ENCODE measurements around the gene APLP1.
"Not testable (repeated sequence)": the region's sequence is repeated elsewhere in the genome, so short reads cannot be mapped to it uniquely, and the experiment has no call there.

APLP1 gene

DNA sequence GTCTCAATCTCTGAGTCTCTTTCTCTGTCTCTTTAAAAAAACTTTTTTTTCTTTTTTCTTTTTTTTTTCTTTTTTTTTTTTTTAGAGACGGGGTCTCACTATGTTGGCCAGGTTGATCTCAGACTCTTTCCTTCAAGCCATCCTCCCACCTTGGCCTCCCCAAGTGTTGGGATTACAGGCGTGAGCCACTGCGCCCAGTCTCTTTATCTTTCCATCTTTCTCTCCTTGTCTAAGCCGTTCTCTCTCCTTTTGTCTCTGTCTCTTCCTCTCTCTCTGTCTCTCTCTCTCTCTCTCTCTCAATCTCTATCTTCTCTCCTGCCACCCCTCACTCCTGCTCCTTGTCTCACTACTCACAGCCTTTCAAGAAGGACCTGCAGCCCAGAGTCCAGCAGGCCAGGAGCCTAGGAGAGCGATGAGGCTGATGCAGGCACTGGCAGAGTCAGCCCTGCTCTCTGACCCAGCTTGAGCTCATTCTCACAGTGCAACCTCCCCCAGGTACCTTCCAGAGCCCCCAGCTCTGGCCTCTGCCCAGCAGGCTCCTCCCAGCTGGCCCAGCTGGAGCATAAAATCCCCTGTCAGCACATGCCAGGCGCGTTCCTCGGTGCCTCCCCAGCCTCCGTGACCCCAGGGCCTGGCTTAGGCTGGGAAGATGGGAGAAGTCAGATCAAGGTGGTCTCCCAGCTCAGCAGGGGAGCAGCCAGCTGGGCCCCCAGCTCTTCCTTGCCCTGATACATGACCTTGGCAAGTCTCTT, 16.2 kb upstream of the APLP1 start, which contains the start of gene NPHS1:
Gene NPHS1, minus strand, starts transcription at position 476 of the 752 bp plus-strand sequence. CDS start 667 bp downstream, outside the sequence.
- DNase-seq (ENCODE audit: low read depth): no peak

GRCh38 chr19:35853038-35853756, 15.2 kb upstream of the APLP1 start:
- no peak for DNase-seq (ENCODE audit: low read depth)

DNA sequence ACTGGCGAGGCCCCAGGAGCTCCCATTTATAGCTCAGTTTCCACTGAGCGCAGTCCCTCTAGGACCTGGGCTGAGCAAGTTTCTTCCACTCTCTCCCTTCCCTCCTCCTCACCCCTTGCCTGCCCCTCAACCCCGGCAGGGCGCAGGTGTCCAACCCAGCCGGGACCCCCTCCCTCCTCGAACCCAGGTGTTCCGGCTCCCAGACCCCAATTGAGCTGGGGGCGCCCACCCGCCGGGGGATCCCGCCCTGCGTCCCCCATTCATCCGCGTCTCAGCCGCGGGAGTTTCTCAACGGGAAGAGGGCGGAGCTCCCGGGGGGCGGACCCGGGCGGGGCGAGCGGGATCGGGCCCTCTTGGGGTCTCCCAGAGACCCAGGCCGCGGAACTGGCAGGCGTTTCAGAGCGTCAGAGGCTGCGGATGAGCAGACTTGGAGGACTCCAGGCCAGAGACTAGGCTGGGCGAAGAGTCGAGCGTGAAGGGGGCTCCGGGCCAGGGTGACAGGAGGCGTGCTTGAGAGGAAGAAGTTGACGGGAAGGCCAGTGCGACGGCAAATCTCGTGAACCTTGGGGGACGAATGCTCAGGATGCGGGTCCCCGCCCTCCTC, 11.7 kb upstream of the APLP1 start, which contains the start of gene KIRREL2:
Gene KIRREL2, plus strand, starts transcription at position 366 of the 604 bp plus-strand sequence. Its CDS starts 209 bp downstream, at position 575.
- no peak for DNase-seq (ENCODE audit: low read depth)

DNA sequence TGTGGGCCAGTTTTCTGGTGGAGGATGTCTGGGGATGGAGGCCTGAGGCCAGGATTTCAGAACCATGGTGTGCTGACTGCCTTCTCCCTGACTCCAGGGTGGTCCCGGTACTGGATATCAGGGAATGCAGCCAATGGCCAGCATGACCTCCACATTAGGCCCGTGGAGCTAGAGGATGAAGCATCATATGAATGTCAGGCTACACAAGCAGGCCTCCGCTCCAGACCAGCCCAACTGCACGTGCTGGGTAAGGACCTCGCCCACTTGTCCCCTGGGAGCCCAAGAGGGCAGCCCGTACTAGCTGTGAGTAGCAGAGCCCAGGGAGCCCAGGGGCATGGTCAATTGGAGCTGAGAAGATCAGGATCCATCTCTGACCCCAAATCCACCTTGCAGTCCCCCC, 10.1 kb upstream of the APLP1 start:
- DNase-seq (ENCODE audit: low read depth): no peak

GRCh38 chr19:35859414-35859813, 9.0 kb upstream of the APLP1 start:
- DNase-seq (ENCODE audit: low read depth): no peak

DNA sequence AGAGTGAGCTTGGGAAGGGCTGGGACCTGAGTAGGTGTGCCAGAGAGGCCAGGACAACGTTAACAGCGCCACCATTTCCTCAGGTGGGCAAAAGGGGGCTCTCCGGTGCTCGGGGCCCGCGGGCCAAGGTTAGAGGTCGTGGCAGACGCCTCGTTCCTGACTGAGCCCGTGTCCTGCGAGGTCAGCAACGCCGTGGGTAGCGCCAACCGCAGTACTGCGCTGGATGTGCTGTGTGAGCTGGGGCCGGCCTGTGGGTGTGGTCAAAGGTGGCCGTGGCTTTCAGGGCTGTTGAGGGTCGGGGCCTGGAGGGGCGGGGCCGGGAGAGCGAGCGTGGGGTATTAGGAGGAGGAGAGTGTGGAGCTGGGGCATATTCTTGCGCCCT, 7.9 kb upstream of the APLP1 start:
- DNase-seq (ENCODE audit: low read depth): no peak

DNA sequence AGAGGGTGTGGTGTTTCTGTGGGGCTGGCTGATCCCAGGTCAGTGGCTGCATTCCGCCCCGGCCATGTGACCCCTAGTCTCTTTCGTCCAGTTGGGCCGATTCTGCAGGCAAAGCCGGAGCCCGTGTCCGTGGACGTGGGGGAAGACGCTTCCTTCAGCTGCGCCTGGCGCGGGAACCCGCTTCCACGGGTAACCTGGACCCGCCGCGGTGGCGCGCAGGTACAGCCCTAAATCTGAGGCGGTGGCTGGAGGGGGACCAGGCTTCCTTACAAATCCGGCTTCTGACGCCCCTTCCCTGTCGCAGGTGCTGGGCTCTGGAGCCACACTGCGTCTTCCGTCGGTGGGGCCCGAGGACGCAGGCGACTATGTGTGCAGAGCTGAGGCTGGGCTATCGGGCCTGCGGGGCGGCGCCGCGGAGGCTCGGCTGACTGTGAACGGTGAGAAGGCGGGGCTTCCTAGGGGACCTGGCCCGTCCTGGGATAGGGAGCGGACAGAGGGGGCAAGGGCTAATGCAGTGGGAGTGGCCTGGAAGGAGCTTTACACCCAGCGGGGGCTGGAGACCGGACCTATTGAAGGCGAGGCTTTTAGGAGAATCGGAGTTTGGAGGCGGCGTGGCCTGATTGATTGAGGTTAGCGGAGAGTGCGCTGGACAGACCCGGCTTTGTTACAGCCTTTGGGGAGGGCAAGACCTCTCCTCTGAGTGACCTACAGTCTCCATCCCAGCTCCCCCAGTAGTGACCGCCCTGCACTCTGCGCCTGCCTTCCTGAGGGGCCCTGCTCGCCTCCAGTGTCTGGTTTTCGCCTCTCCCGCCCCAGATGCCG, 7.3 kb upstream of the APLP1 start:
- DNase-seq (ENCODE audit: low read depth): no peak

- DNase-seq (ENCODE audit: low read depth): no peak
Observed at GRCh38 chr19:35861640-35862160, 6.7 kb upstream of the APLP1 start.

DNA sequence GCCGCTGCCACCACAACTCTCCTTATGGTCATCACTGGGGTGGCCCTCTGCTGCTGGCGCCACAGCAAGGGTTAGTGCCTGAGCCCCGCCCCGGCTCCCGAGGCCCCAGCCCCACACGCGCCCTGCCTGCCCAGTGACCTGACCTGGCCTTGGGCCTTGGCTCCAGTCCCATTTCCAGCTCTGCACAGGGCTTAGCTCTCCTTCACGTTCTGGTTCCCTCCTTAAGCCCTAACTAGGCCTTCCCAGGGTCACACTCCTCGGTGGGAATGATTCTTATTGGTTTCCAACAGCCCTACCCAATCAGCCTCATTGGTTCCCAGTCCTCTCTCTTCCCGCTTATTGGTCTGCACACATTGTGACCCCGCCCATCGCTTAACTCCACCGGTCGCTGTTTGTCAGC, 5.8 kb upstream of the APLP1 start:
- DNase-seq (ENCODE audit: low read depth): no peak

DNA sequence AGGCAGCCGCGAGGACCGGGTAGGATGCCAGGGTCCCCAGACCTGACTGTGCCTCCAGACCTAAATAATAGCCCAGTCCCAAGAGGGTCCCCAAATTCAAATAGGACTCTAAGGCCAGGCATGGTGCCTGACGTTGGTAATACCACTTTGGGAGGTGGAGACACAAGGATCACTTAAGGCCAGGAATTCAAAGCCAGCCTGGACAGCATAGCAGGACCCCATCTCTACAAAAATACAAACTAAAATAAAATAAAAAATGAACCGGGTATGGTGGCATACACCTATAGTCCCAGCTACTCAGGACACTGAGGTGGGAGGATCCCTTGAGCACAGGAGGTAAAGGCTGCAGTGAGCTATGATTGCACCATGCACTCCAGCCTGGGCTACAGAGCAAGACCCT, 5.4 kb upstream of the APLP1 start:
- no peak for DNase-seq (ENCODE audit: low read depth)

DNA sequence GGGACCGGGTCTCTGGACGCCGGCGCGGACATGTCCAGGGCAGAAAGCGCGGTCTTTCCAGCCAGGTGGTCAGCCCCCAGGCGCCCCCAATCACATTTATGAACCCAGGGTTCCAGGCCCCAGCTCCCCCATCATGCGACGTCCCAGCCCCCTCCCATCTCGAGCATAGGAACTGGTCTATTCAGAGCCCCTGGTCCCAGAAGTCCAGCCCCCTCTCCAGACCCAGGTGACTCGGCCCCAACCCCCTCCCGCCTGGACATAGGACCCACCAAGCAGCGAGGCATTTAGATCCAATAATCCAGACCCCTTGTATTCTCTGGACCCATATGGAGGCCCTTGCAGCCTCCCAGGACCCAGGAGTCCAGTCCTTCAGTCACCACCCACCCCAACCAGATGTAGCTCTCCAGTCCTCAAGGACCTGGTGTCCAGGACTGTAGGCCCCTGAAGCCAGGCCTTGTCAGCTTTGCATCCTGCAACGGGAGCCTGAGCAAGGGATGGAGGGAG, 501 bp downstream of the APLP1 start:
- DNase-seq (ENCODE audit: low read depth): no peak

- peak; percentile 63 for DNase-seq (ENCODE audit: low read depth)
Observed at GRCh38 chr19:35869327-35870123, 1.2 kb downstream of the APLP1 start.

DNA sequence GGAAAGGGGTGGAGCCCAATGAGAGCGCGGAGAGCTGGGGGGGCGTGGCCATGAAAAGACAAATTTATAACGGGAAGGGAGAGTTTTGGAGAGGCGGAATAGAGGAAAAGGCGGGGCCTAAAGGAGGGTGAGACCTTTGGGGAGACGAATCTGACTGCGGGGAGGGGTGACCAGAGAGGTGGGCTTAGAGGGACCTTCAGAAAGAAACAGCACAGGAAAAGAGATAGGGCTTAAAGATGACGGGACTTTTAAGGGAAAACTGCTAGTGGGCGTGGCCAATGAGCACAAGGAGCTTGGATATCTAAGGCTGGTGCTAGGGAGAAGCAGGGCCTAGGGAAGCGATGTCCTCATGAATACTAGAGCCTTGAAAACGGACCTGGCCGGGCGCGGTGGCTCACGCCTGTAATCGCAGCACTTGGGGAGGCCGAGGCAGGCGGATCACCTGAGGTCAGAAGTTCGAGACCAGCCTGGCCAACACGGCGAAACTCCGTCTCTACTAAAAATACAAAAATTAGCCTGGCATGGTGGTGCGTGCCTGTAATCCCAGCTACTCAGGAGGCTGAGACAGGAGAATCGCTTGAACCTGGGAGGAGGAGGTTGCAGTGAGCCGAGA, 1.9 kb downstream of the APLP1 start:
- DNase-seq (ENCODE audit: low read depth): not testable (repeated sequence)

DNA sequence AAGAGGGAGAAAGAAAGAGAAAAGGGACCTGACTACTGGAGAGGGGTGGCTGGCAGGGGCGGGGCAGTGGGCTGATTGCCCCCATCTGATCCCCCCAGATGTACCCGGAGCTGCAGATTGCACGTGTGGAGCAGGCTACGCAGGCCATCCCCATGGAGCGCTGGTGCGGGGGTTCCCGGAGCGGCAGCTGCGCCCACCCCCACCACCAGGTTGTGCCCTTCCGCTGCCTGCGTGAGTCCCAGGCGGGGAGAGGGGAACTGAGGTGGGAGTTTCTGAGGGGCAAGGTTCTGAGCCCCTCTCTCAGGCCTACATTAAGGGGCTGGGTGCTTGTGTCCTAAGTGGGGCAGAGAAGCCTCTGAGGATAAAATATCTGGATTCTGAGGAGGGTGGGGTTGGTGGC, 2.4 kb downstream of the APLP1 start:
- no peak for DNase-seq (ENCODE audit: low read depth)

DNA sequence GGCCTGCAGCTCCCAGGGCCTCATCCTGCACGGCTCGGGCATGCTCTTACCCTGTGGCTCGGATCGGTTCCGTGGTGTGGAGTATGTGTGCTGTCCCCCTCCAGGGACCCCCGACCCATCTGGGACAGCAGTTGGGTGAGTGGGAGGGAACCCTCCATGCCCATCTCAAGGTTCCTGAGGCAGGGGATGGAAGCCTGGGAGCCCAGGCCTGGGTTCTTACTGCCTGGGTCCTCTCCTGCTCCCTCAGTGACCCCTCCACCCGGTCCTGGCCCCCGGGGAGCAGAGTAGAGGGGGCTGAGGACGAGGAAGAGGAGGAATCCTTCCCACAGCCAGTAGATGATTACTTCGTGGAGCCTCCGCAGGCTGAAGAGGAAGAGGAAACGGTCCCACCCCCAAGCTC, 3.2 kb downstream of the APLP1 start:
- DNase-seq (ENCODE audit: low read depth): no peak

DNA sequence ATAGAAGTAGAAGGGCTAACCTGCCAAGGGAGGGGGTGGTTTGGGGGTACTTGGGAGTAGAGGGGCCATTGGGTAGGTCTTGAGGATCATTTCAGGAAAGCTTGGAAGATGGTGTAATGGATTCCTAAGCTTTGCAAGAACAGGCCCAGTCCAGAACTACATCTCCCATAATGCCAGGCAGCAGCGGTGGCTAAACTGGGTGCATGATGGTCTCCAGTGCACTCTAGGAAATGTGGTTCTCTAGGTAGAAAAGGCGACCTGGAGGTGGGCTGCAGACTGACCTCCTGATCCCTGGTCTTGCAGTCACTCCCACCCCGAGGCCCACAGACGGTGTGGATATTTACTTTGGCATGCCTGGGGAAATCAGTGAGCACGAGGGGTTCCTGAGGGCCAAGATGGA, 3.8 kb downstream of the APLP1 start:
- DNase-seq (ENCODE audit: low read depth): no peak

DNA sequence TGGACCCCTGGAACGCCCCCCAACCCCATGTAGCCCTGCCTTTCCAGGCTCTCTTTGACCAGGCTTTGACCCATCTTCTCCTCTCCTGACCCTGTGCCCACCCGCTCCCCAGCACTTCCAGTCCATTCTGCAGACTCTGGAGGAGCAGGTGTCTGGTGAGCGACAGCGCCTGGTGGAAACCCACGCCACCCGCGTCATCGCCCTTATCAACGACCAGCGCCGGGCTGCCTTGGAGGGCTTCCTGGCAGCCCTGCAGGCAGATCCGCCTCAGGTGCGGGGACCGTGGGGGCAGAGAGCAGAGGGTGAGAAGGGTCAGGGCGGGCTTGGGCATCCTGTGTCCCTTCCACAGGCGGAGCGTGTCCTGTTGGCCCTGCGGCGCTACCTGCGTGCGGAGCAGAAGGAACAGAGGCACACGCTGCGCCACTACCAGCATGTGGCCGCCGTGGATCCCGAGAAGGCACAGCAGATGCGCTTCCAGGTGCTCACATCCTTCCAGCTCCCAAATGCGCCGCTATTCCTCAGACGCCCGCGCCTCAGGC, 6.1 kb downstream of the APLP1 start:
- no peak for DNase-seq (ENCODE audit: low read depth)

GRCh38 chr19:35879068-35879467, 10.7 kb downstream of the APLP1 start:
- DNase-seq (ENCODE audit: low read depth): no peak

DNA sequence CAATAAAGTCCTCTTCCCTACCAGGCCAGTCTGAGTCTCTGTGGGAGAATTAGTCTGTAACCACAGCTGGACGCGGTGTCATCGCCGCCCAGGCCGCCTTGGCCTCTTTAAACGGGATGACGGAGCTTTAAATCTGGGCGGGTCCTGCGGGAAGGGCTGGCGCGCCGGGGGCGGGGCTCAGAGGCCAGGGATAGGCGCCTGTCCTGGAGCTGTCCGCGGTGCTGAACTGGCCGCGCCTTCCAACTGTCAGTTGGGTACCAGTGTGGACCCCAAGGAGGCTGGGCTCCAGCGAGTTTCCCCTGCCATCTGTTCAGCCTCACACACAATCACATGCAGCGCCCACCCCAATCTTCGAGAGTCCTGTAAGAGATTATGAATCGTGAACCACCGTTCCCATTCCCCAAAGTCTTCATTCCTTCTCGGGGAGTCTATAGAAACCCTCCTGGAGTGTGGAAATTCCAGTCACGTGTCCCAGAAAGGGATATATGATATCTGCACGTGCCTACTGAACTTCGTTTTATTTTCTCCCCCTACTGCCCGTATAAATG, 11.5 kb downstream of the APLP1 start:
- DNase-seq (ENCODE audit: low read depth): peak; percentile 68
